ENCODE results near the gene MATK.

GRCh38 chr19:3823350-3823713, 37.2 kb upstream of the MATK start:
- no peak for TF ChIP-seq CTCF (IDR thresholded peaks at IDR 0.05)
- TF ChIP-seq POLR2A (IDR thresholded peaks at IDR 0.05) = no peak
